PC-9 (cell line): ENCODE measurements around the gene NLK. TPM values are rescaled to one million over a fixed set of nuclear protein-coding genes. Genes with fewer than 3 reads are reported as not detected.
"Not testable (repeated sequence)": the region's sequence is repeated elsewhere in the genome, so short reads cannot be mapped to it uniquely, and the experiment has no call there.

Source experiments
- BruUV-seq: library from RNA; stranded (reverse); fragments of 400-500 nt; replicated peaks from 2 replicates; lab custom pipeline; 2021; lab: Mats Ljungman, UMichigan
- CTCF ChIA-PET: fragments of 300-600 bp; sonication (Branson Sonifier 250); formaldehyde crosslinking; loops from one replicate; lab custom pipeline; 2022; ENCODE audit warnings: antibody characterized with exemption; lab: Charles Lee
- POLR2A ChIA-PET: fragments of 300-600 bp; sonication (Branson Sonifier 250); formaldehyde crosslinking; loops from one replicate; lab custom pipeline; 2022; ENCODE audit warnings: antibody characterized with exemption; ENCODE audit not compliant: unreplicated experiment; lab: Charles Lee
- DNase-seq, 2 experiments: peaks; one replicate each; pipeline versions ENCODE4 v3.0.0 to v3.0.0-alpha.2; 2015 to 2022; ENCODE audit warnings: mixed read lengths in 1 of 2
- H2AFZ ChIP-seq: fragments of 200-600 bp; sonication (generic); 2 replicates; pipeline ENCODE4 v1.8.1; 2017; ENCODE audit warnings: antibody characterized with exemption
- H3F3A ChIP-seq: fragments of 200-600 bp; sonication (generic); 2 replicates; pipeline ENCODE4 v1.8.1; 2017; ENCODE audit warnings: antibody characterized with exemption, mild to moderate bottlenecking, low read depth; ENCODE audit not compliant: insufficient read depth
- H3K27ac ChIP-seq: fragments of 200-600 bp; sonication (generic); 2 replicates; pipeline ENCODE4 v1.6.1; 2016; ENCODE audit warnings: mixed run types
- H3K27me3 ChIP-seq: fragments of 200-600 bp; sonication (generic); 2 replicates; pipeline ENCODE4 v1.6.1; 2016; ENCODE audit warnings: low read depth, mixed run types; ENCODE audit not compliant: insufficient read depth
- H3K36me3 ChIP-seq: fragments of 200-600 bp; sonication (generic); 2 replicates; pipeline ENCODE4 v1.6.1; 2016; ENCODE audit warnings: low read depth, mixed run types
- H3K4me1 ChIP-seq: fragments of 200-600 bp; sonication (generic); replicated peaks from 2 replicates; pipeline ENCODE4 v1.6.1; 2016; ENCODE audit warnings: mixed run types; ENCODE audit not compliant: insufficient read depth
- H3K4me2 ChIP-seq: fragments of 200-600 bp; sonication (generic); 2 replicates; pipeline ENCODE4 v1.6.1; 2017; ENCODE audit warnings: mixed run types
- H3K4me3 ChIP-seq: fragments of 200-600 bp; sonication (generic); 2 replicates; pipeline ENCODE4 v1.6.1; 2016; ENCODE audit warnings: mixed run types
- H3K79me2 ChIP-seq: fragments of 200-600 bp; sonication (generic); 2 replicates; pipeline ENCODE4 v1.6.1; 2017; ENCODE audit warnings: low read depth, mixed run types
- H3K9me2 ChIP-seq: fragments of 200-600 bp; sonication (generic); 2 replicates; pipeline ENCODE4 v1.8.1; 2017; ENCODE audit warnings: mild to moderate bottlenecking; ENCODE audit not compliant: insufficient read depth
- H3K9me3 ChIP-seq: fragments of 200-600 bp; sonication (generic); 2 replicates; pipeline ENCODE4 v1.8.1; 2016; ENCODE audit warnings: low read depth; ENCODE audit not compliant: insufficient read depth
- H4K20me1 ChIP-seq: fragments of 200-600 bp; sonication (generic); 2 replicates; pipeline ENCODE4 v1.8.1; 2017; ENCODE audit not compliant: insufficient read depth
- EZH2 ChIP-seq: fragments of 200-600 bp; sonication (generic); IDR thresholded peaks from 2 replicates; pipeline ENCODE4 v1.8.0; 2017; ENCODE audit warnings: antibody characterized with exemption, low read depth
- intact Hi-C: fragments of 100-400 bp; cut with micrococcal nuclease; formaldehyde crosslinking; loops from one replicate; pipeline ENCODE4 v1.10.0; 2022; ENCODE audit not compliant: unreplicated experiment
- total RNA-seq: library from RNA; stranded (reverse); gene quantifications from 2 replicates; pipeline ENCODE4 v1.2.3, GENCODE V29; 2021
- TF ChIP-seq, protein P1 (sequence below): fragments of 200-600 bp; sonication (generic); conservative IDR thresholded peaks from 2 replicates; pipeline ENCODE4 v1.6.1; 2017; ENCODE audit warnings: mixed run types, antibody characterized with exemption, mild to moderate bottlenecking, moderate library complexity

Gene NLK
- total RNA-seq, 1 experiment from 2014 or later = 20.7 TPM

DNA sequence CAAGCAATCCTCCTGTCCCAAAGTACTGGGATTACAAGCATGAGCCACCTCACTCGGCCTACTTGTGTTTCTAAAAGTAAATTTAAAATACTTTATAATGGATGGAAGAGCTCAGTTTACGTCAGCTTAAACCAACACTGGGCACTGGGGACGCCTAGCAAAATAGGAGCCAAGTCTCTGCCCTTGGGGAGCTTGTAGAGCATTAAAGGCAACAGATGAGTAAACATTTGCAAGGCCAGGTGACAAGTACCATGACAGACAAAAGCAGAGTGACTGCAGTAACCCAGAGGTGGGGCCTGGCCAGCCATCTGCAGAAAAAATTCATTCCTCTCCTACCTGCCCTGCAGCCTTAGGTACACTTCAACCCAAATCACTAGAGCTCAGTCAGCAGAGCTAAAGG lies 12.1 kb upstream of the NLK start:
- POLR2A ChIA-PET = no interaction called here
- Histone ChIP-seq H2AFZ (no peak overlapping the region), H3K27ac (no peak overlapping the region), H3K9me2 (no peaks in the 10 kb centered on the region), H3K9me3 (no peaks in the 10 kb centered on the region), H3K79me2 (no peaks in the 10 kb centered on the region), H3K27me3 (no peaks in the 10 kb centered on the region), H3K36me3 (no peaks in the 10 kb centered on the region), H3K4me3 (no peak overlapping the region), H3F3A (no peaks in the 10 kb centered on the region), H4K20me1 (no peaks in the 10 kb centered on the region), H3K4me2 (no peak overlapping the region), H3K4me1 (peaks cover 5% of the 10 kb centered on the region; the same call in 1 of the 2 replicates)
- TF ChIP-seq, protein P1, sequence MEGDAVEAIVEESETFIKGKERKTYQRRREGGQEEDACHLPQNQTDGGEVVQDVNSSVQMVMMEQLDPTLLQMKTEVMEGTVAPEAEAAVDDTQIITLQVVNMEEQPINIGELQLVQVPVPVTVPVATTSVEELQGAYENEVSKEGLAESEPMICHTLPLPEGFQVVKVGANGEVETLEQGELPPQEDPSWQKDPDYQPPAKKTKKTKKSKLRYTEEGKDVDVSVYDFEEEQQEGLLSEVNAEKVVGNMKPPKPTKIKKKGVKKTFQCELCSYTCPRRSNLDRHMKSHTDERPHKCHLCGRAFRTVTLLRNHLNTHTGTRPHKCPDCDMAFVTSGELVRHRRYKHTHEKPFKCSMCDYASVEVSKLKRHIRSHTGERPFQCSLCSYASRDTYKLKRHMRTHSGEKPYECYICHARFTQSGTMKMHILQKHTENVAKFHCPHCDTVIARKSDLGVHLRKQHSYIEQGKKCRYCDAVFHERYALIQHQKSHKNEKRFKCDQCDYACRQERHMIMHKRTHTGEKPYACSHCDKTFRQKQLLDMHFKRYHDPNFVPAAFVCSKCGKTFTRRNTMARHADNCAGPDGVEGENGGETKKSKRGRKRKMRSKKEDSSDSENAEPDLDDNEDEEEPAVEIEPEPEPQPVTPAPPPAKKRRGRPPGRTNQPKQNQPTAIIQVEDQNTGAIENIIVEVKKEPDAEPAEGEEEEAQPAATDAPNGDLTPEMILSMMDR = no peak
- TF ChIP-seq EZH2 = no peak
- no TSS peak for BruUV-seq
- no peak for DNase-seq
- CTCF ChIA-PET = no interaction called here
- intact Hi-C loops = no loop called here

DNA sequence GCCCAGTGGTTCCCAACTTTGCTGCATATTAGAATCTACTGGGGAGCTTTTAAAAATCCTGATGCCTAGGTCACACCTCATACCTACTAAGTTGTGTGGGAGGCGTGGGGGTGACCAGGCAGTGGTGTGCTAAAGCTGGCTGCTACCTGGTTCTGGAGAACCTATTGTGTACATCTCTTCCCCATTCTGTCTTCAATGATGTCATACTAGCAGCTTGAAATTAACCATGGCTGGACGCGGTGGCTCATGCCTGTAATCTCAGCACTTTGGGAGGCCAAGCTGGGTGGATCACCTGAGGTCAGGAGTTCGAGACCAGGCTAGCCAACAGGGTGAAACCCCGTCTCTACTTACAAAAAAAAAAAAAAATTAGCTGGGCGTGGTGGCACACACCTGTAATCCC lies 11.3 kb upstream of the NLK start:
- Histone ChIP-seq H3K79me2 (no peaks in the 10 kb centered on the region), H3K9me3 (no peaks in the 10 kb centered on the region), H4K20me1 (no peaks in the 10 kb centered on the region), H3K4me2 (no peak overlapping the region), H3K9me2 (no peaks in the 10 kb centered on the region), H3K4me1 (peaks cover 5% of the 10 kb centered on the region; the same call in 1 of the 2 replicates), H3F3A (no peaks in the 10 kb centered on the region), H3K27me3 (no peaks in the 10 kb centered on the region), H3K36me3 (no peaks in the 10 kb centered on the region), H2AFZ (no peak overlapping the region), H3K27ac (no peak overlapping the region), H3K4me3 (no peak overlapping the region)
- intact Hi-C loops = no loop called here
- POLR2A ChIA-PET = no interaction called here
- CTCF ChIA-PET = no interaction called here
- no peak for DNase-seq
- BruUV-seq = no TSS peak
- no peak for TF ChIP-seq EZH2
- TF ChIP-seq, protein P1 = no peak

DNA sequence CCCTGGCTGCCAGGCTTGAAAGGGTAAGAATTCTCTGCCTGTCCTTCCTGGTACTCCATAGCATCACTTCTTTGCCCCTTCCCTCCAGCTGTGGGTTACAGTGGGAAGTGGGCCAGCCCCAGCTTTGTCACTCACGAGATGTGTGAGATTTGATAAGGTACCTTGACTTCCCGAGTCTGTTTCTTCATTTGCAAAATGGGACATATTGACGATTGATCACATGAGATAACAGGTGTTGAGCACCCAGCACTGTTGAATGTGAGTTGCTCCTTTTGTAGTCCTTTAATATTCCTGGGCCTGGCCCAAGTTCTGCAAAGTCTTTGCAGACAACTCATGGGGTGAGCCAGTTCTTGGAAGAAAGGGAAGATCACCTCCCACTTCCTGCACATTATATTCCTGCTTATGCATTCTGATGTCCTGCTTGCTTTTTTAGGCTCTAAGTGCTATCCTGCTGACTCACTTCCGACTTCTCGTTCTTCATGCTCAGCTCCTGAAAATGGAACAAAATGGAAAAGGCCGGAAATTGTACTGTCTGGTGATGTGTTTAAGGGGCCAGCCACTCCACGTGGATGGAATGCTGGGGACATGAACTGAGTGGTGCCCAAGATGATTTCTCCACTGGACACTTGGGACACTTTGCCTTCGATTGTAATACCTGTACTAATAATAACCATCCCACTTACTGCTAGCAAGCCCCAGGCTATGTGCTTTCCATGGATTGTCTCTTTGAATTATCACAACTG lies 8.3 kb upstream of the NLK start:
- Histone ChIP-seq H3K9me2 (no peaks in the 10 kb centered on the region), H3K27ac (no peak overlapping the region), H3K4me1 (peaks cover 5% of the 10 kb centered on the region; the same call in 1 of the 2 replicates), H3K79me2 (no peaks in the 10 kb centered on the region), H3K4me2 (no peak overlapping the region), H3K4me3 (no peak overlapping the region), H3F3A (no peaks in the 10 kb centered on the region), H2AFZ (no peak overlapping the region; the same call in 1 of the 2 replicates), H3K36me3 (no peaks in the 10 kb centered on the region), H3K9me3 (no peaks in the 10 kb centered on the region), H3K27me3 (no peaks in the 10 kb centered on the region), H4K20me1 (no peaks in the 10 kb centered on the region)
- TF ChIP-seq EZH2 = no peak
- TF ChIP-seq, protein P1 = no peak
- intact Hi-C loops = no loop called here
- DNase-seq = no peak
- ChIA-PET CTCF (interaction anchor here (0.6 kb wide), 1 partner anchor 391 kb away, joined by 4 read pairs; no protein-coding TSS in a partner anchor), POLR2A (no interaction called here)
- BruUV-seq = no TSS peak

DNA sequence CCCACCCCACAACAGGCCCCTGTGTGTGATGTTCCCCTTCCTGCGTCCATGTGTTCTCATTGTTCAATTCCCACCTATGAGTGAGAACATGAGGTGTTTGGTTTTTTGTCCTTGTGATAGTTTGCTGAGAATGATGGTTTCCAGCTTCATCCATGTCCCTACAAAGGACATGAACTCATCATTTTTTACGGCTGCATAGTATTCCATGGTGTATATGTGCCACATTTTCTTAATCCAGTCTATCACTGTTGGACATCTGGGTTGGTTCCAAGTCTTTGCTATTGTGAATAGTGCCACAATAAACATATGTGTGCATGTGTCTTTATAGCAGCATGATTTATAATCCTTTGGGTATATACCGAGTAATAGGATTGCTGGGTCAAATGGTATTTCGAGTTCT lies 7.0 kb upstream of the NLK start:
- POLR2A ChIA-PET, CTCF ChIA-PET, H3K79me2 ChIP-seq, BruUV-seq, H3K36me3 ChIP-seq, H2AFZ ChIP-seq, H3K27me3 ChIP-seq, DNase-seq, H3K9me3 ChIP-seq, H3K4me3 ChIP-seq, H3K27ac ChIP-seq, H3F3A ChIP-seq, H3K4me1 ChIP-seq, H4K20me1 ChIP-seq, H3K4me2 ChIP-seq, H3K9me2 ChIP-seq, intact Hi-C loops: not testable (repeated sequence)

DNA sequence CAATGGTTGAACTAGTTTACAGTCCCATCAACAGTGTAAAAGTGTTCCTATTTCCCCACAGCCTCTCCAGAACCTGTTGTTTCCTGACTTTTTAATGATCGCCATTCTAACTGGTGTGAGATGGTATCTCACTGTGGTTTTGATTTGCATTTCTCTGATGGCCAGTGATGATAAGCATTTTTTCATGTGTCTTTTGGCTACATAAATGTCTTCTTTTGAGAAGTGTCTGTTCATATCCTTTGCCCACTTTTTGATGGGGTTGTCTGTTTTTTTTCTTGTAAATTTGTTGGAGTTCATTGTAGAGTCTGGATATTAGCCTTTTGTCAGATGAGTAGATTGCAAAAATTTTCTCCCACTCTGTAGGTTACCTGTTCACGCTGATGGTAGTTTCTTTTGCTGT lies 6.6 kb upstream of the NLK start:
- H4K20me1 ChIP-seq, H3K4me1 ChIP-seq, CTCF ChIA-PET, H3K9me3 ChIP-seq, H3K36me3 ChIP-seq, BruUV-seq, H3K9me2 ChIP-seq, H3F3A ChIP-seq, POLR2A ChIA-PET, H3K4me2 ChIP-seq, H3K79me2 ChIP-seq, H2AFZ ChIP-seq, intact Hi-C loops, DNase-seq, H3K4me3 ChIP-seq, H3K27ac ChIP-seq, H3K27me3 ChIP-seq: not testable (repeated sequence)
